ENCODE data around the gene CDCA3.

Gene CDCA3

DNA sequence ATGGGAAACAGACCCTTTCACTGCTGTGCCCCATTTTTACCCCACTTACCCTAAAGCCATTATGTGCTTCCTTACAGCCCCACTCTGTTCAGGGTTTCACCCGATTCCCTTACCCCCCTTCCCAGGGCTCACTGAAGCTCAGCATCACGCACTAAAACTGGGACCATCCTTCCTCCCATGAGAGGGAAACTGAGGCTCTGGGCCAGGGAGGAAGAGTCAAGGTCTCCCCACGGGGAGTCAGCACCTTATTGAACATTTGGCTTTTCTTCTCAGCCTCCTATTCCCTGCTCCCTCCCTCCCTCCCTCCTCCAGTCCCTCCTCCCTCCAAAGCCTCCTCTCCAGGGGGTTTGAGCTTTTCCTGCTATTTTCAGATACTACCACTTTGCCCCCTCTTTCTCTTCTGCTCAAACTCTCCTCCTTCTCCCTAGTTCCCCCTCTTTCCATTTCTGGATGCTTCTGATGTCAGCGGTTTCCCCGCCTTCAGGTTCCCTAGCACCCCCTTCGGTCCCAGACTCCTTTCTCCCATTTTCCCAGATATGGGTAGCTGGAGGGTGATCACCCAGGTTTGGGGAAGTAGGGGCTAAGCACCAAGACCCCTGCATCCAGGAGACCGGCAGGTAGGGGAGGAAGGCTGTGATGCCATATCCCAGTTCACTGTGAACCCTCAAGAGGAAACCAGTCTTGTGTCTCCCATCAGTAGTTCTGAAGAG, 28.5 kb downstream of the CDCA3 start:
- in situ Hi-C loops (cut with MboI; ENCODE audit: low sequenced_read_pairs): loop anchor here (10.0 kb wide), 1 partner anchor 68 kb away; the partner anchor contains the start of gene MLF2

DNA sequence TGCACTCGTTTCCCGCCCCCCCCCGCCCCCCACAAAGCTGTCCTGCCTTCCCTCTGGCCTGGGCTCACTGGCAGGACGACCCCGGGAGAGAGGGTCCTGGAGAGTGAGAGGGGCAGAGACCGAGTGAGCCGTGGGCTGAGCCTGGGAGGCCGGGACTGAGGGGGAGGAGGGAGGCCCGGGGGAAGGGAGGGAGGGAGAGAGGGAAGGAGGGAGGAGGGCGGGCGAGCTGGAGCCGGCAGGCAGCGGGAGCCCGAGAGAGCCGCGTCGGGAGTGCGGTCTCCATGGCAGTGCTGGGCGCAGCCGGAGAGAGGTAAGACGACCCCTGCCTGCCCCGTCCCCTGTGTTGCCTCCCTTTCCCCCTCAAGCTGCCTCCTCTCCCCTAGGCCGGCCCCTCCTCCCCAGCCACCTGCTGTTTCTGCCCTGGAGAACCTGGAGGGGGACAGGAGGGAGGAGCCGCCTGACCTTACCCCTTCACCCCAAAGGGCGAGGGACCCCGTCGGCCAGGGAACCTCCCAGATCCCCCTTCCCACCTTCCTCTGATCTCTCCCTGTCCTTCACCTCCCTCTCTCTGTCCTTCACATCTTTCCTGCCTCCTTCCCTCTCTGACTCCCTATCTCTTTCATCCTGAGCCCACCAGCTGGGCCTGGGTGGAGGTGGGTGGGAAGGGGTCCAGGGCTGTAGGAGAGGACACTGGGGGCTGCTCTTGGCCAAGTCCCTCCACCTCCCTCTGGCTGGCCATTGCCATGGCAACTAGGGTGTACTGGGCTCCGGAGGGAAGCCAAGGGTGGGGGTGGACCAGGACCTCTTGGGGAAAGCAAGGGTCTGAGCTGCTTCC, 29.3 kb downstream of the CDCA3 start, which contains the start of gene GPR162:
Gene GPR162, plus strand, starts transcription at position 231 of the 835 bp plus-strand sequence. CDS start 2,078 bp downstream, outside the sequence.
- in situ Hi-C loops (cut with MboI; ENCODE audit: low sequenced_read_pairs): loop anchor here (10.0 kb wide), 1 partner anchor 67 kb away; the partner anchor contains the start of gene MLF2

DNA sequence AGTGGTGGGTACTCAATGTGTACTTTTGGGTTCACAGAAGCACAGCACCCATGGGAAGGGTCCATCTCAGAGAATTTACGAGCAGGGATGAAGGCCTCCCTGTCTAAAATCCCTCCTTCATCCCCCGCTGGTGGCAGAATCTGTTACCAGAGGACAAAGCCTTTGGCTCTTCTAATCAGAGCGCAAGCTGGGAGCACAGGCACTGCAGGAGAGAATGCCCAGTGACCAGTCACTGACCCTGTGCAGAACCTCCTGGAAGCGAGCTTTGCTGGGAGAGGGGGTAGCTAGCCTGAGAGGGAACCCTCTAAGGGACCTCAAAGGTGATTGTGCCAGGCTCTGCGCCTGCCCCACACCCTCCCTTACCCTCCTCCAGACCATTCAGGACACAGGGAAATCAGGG, 30.9 kb downstream of the CDCA3 start:
- in situ Hi-C loops (cut with MboI; ENCODE audit: low sequenced_read_pairs): loop anchor here (10.0 kb wide), 1 partner anchor 65 kb away; the partner anchor contains the start of gene MLF2

- in situ Hi-C loops (cut with MboI; ENCODE audit: low sequenced_read_pairs): loop anchor here (10.0 kb wide), 1 partner anchor 65 kb away; the partner anchor contains the start of gene MLF2
Measured at GRCh38 chr12:6819106-6820030, 31.7 kb downstream of the CDCA3 start.

DNA sequence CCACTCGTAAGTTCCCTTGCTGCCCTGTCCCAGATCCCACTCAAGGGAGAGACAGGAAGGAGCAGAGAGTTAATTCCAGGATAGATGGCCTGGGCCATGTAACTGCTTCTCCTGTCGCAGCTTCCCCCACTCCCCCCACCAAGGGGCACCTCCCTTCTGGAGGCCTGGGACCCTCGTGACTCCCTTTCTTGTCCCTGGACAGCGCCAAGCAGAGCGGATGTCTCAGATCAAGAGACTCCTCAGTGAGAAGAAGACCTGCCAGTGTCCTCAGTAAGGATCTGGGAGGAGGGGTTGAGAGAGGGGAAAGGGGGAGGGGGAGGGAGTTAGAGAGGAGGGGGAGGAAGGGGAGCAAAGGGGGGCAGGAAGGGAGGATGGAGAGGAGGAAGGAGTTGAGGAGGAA, 32.4 kb downstream of the CDCA3 start:
- in situ Hi-C loops (cut with MboI; ENCODE audit: low sequenced_read_pairs): no loop called here

- in situ Hi-C loops (cut with MboI; ENCODE audit: low sequenced_read_pairs): no loop called here
Measured at GRCh38 chr12:6818222-6818621, 32.9 kb downstream of the CDCA3 start.

GRCh38 chr12:6817662-6818157, 33.4 kb downstream of the CDCA3 start:
- in situ Hi-C loops (cut with MboI; ENCODE audit: low sequenced_read_pairs): no loop called here

- in situ Hi-C loops (cut with MboI; ENCODE audit: low sequenced_read_pairs): no loop called here
Measured at GRCh38 chr12:6817098-6817497, 34.0 kb downstream of the CDCA3 start.

DNA sequence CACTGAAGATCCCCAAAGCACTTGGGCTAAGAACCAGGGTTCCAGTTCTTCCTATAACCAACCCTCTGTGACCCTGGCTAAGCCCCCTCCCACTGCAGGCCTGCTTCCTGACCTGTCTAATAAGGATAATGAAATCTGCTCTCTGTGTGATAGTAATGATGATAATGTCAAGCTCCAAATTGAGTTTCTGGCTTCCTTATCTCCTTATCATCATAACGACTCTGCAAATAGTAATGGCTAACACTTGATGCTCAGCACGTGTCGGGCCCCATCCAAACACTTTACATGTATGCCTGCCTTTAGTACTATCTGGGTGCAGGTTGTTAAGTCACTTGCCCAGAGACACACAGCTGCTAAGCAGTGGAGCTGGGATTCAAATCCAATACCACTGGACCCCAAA, 34.5 kb downstream of the CDCA3 start:
- in situ Hi-C loops (cut with MboI; ENCODE audit: low sequenced_read_pairs): no loop called here

- in situ Hi-C loops (cut with MboI; ENCODE audit: low sequenced_read_pairs): no loop called here
Measured at GRCh38 chr12:6813363-6813762, 37.7 kb downstream of the CDCA3 start.

- in situ Hi-C loops (cut with MboI; ENCODE audit: low sequenced_read_pairs): no loop called here
Measured at GRCh38 chr12:6810758-6811157, 40.3 kb downstream of the CDCA3 start.

DNA sequence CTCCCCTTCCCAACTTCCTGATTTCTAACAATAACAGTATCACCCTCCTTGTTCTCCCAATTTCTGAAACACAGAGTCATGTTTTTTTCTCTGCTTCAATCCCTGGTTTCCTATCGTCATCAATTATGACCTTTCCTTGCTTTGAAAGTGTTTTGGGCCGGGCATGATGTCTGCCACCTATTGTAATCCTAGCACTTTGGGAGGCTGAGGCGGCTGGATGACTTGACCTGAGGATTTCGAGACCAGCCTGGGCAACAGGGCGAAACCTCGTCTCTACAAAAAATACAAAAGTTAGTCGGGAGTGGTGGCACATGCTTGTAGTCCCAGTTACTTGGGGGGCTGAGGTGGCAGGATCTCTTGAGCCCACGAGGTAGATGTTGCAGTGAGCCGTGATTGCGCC, 42.0 kb downstream of the CDCA3 start:
- in situ Hi-C loops (cut with MboI; ENCODE audit: low sequenced_read_pairs): no loop called here

GRCh38 chr12:6807170-6807569, 43.9 kb downstream of the CDCA3 start:
- in situ Hi-C loops (cut with MboI; ENCODE audit: low sequenced_read_pairs): no loop called here

- in situ Hi-C loops (cut with MboI; ENCODE audit: low sequenced_read_pairs): no loop called here
Measured at GRCh38 chr12:6799147-6799546, 51.9 kb downstream of the CDCA3 start.
